H1 (cell line): ENCODE measurements around the gene CCDC157. TPM values are rescaled to one million over a fixed set of nuclear protein-coding genes. Genes with fewer than 3 reads are reported as not detected.

Source experiments
- ASH2L ChIP-seq: fragments of 200-600, 300-600 bp; sonication (generic); IDR thresholded peaks from one replicate; pipeline ENCODE4 v1.7.1; 2017; ENCODE audit warnings: low read length
- BACH1 ChIP-seq: IDR thresholded peaks from 2 replicates; pipeline ENCODE4 v1.6.1; 2012; ENCODE audit warnings: low read length, improper control_type of control experiment
- CREB1 ChIP-seq: IDR thresholded peaks from 2 replicates; pipeline ENCODE4 v1.6.1; 2012; ENCODE audit warnings: inconsistent platforms
- CTCF ChIP-seq, 3 experiments: IDR thresholded peaks; 1 replicate in 2 of 3; 2 replicates in 1 of 3; pipeline versions ENCODE4 v1.5.1 to v1.6.1; 2011; ENCODE audit warnings: low read length in 3 of 3, mild to moderate bottlenecking in 3 of 3, inconsistent platforms in 2 of 3, low read depth in 1 of 3, moderate library complexity in 1 of 3; ENCODE audit not compliant: insufficient read depth in 1 of 3; ENCODE audit errors: control extremely low read depth in 1 of 3
- EGR1 ChIP-seq: IDR thresholded peaks from 2 replicates; pipeline ENCODE4 v1.6.1; 2011; ENCODE audit warnings: low read depth, low read length, borderline replicate concordance
- EP300 ChIP-seq, 2 experiments: IDR thresholded peaks; 1 replicate in 1 of 2; 2 replicates in 1 of 2; pipeline ENCODE4 v1.6.1; 2011 to 2012; ENCODE audit warnings: low read depth in 2 of 2, low read length in 2 of 2, mild to moderate bottlenecking in 2 of 2, borderline replicate concordance in 1 of 2, inconsistent platforms in 1 of 2, moderate library complexity in 1 of 2
- GABPA ChIP-seq: IDR thresholded peaks from 2 replicates; pipeline ENCODE4 v1.6.1; 2011; ENCODE audit warnings: mild to moderate bottlenecking, low read length, moderate library complexity, borderline replicate concordance; ENCODE audit not compliant: insufficient read depth
- KDM5A ChIP-seq: fragments of 200-600 bp; IDR thresholded peaks from 2 replicates; pipeline ENCODE4 v1.7.1; 2012; ENCODE audit warnings: mild to moderate bottlenecking, low read length, inconsistent platforms, mixed read lengths
- NANOG ChIP-seq: IDR thresholded peaks from 2 replicates; pipeline ENCODE4 v1.6.1; 2011; ENCODE audit warnings: low read length, low read depth, mild to moderate bottlenecking, inconsistent platforms; ENCODE audit not compliant: insufficient read depth, poor library complexity, severe bottlenecking
- POLR2A ChIP-seq, 2 experiments: IDR thresholded peaks; 1 replicate in 1 of 2; 2 replicates in 1 of 2; pipeline ENCODE4 v1.6.1; 2011; ENCODE audit warnings: low read depth in 2 of 2, low read length in 2 of 2, mild to moderate bottlenecking in 2 of 2; ENCODE audit errors: control extremely low read depth in 1 of 2
- POU5F1 ChIP-seq: IDR thresholded peaks from 2 replicates; pipeline ENCODE4 v1.6.1; 2011; ENCODE audit warnings: low read depth, mild to moderate bottlenecking, low read length, moderate library complexity
- RBBP5 ChIP-seq: IDR thresholded peaks from 2 replicates; pipeline ENCODE4 v1.7.1; 2012; ENCODE audit warnings: low read depth, mild to moderate bottlenecking, inconsistent platforms, low read length, moderate library complexity, borderline replicate concordance
- RNF2 ChIP-seq: fragments of 200-900, 300-1000 bp; sonication (generic); IDR thresholded peaks from 2 replicates; pipeline ENCODE4 v1.7.1; 2016; ENCODE audit warnings: borderline replicate concordance, low read depth, mild to moderate bottlenecking, antibody characterized with exemption, low read length; ENCODE audit not compliant: poor library complexity, severe bottlenecking; ENCODE audit errors: missing control alignments
- SIX5 ChIP-seq: IDR thresholded peaks from 2 replicates; pipeline ENCODE4 v1.6.1; 2011; ENCODE audit warnings: mild to moderate bottlenecking, low read depth, low read length
- TAF1 ChIP-seq: IDR thresholded peaks from 2 replicates; pipeline ENCODE4 v1.6.1; 2011; ENCODE audit warnings: mild to moderate bottlenecking, low read depth, low read length
- USF2 ChIP-seq: IDR thresholded peaks from 2 replicates; pipeline ENCODE4 v1.6.1; 2011; ENCODE audit warnings: low read length, improper control_type of control experiment
- YY1 ChIP-seq: IDR thresholded peaks from 2 replicates; pipeline ENCODE4 v1.6.1; 2011; ENCODE audit warnings: low read depth, mild to moderate bottlenecking, low read length
- polyA plus RNA-seq, 7 experiments: library from polyadenylated mRNA; depleted of rRNA in 3 of 7; stranded (reverse) in 5 of 7; unstranded in 2 of 7; fragments of >200 nt in 5 of 7; fragments of 200-250 nt in 2 of 7; gene quantifications; 1 replicate in 5 of 7; 2 replicates in 1 of 7; 4 replicates in 1 of 7; pipeline versions ENCODE4 v1.2.1 to v1.2.3, GENCODE V29; 2011 to 2013; ENCODE audit warnings: missing spikeins in 2 of 7, mixed read lengths in 2 of 7
- total RNA-seq: library from RNA; stranded (reverse); fragmentation: NEBNext Ultra II Directional; extraction: Animal tissue kit (Norgen Biotek cat#: 25700); gene quantifications from 2 replicates; pipeline ENCODE4 v1.2.1, GENCODE V29; 2021

The CCDC157 gene
- total and polyA plus RNA-seq, 2 of the 8 experiments (the other 6 are each of a cell fraction or from before 2014, with no cell fraction given): 4.1 to 8.4 TPM

- TF ChIP-seq USF2: no peak
- no peak for TF ChIP-seq YY1
- no peak for TF ChIP-seq NANOG
- TF ChIP-seq POU5F1: no peak
- no peak for TF ChIP-seq CTCF (IDR thresholded peaks at IDR 0.05; ENCODE audit: control extremely low read depth in 1 of 3, insufficient read depth in 1 of 3, low read depth in 1 of 3, low read length in 3 of 3)
- TF ChIP-seq GABPA: no peak
- no peak for TF ChIP-seq ASH2L
- TF ChIP-seq CREB1: no peak
- no peak for TF ChIP-seq KDM5A
- no peak for TF ChIP-seq RBBP5
- peak; percentile 51; the same call in 1 of the 2 replicates for TF ChIP-seq BACH1
- peak in 1 of 2 experiments; percentile 67; a peak in 2 of 3 replicates for TF ChIP-seq POLR2A (IDR thresholded peaks at IDR 0.05; ENCODE audit: control extremely low read depth in 1 of 2, low read depth in 2 of 2, low read length in 2 of 2)
- no peak for TF ChIP-seq RNF2
- TF ChIP-seq EP300 (IDR thresholded peaks at IDR 0.05; ENCODE audit: borderline replicate concordance in 1 of 2, low read depth in 2 of 2, low read length in 2 of 2): no peak
- no peak for TF ChIP-seq SIX5
- TF ChIP-seq EGR1: no peak
- no peak for TF ChIP-seq TAF1
- TF ChIP-seq, all 59 proteins: peak for 7
Observed at GRCh38 chr22:30422481-30423300, 65.9 kb downstream of the CCDC157 start (continued).
